Hepatocyte (in vitro differentiated cells): Measurements from ENCODE around the gene XYLT1. TPM values are rescaled to one million over a fixed set of nuclear protein-coding genes. Genes with fewer than 3 reads are reported as not detected.
"Not testable (repeated sequence)": the region's sequence is repeated elsewhere in the genome, so short reads cannot be mapped to it uniquely, and the experiment has no call there.

ENCODE experiments used
- DNase-seq: peaks from one replicate; pipeline ENCODE4 v3.0.0-alpha.2; 2016; ENCODE audit warnings: low spot score
- H2AFZ ChIP-seq: fragments of 200-600 bp; sonication (generic); 2 replicates; pipeline ENCODE4 v1.6.0; 2016; ENCODE audit warnings: antibody characterized with exemption, mild to moderate bottlenecking
- H3K27ac ChIP-seq: fragments of 200-600 bp; sonication (generic); 2 replicates; pipeline ENCODE4 v1.5.1; 2016; ENCODE audit warnings: mild to moderate bottlenecking
- H3K27me3 ChIP-seq: fragments of 200-600 bp; sonication (generic); 2 replicates; pipeline ENCODE4 v1.6.1; 2016
- H3K36me3 ChIP-seq: fragments of 200-600 bp; sonication (generic); replicated peaks from 2 replicates; pipeline ENCODE4 v1.5.1; 2016; ENCODE audit warnings: low read depth; ENCODE audit not compliant: insufficient read depth
- H3K4me1 ChIP-seq: fragments of 200-600 bp; sonication (generic); 2 replicates; pipeline ENCODE4 v1.5.1; 2016; ENCODE audit warnings: mild to moderate bottlenecking, moderate library complexity; ENCODE audit not compliant: insufficient read depth
- H3K4me2 ChIP-seq: fragments of 200-600 bp; sonication (generic); 2 replicates; pipeline ENCODE4 v1.6.0; 2016
- H3K4me3 ChIP-seq: fragments of 200-600 bp; sonication (generic); 2 replicates; pipeline ENCODE4 v1.5.1; 2016; ENCODE audit warnings: mild to moderate bottlenecking
- H3K79me2 ChIP-seq: fragments of 200-600 bp; sonication (generic); 2 replicates; pipeline ENCODE4 v1.6.0; 2017; ENCODE audit warnings: mild to moderate bottlenecking
- H3K9me2 ChIP-seq: fragments of 200-600 bp; sonication (generic); replicated peaks from 2 replicates; pipeline ENCODE4 v1.6.0; 2017; ENCODE audit warnings: mild to moderate bottlenecking; ENCODE audit not compliant: insufficient read depth
- H3K9me3 ChIP-seq: fragments of 200-600 bp; sonication (generic); 2 replicates; pipeline ENCODE4 v1.5.1; 2016; ENCODE audit warnings: low read depth, mild to moderate bottlenecking
- H4K20me1 ChIP-seq: fragments of 200-600 bp; sonication (generic); 2 replicates; pipeline ENCODE4 v1.6.0; 2016; ENCODE audit warnings: mild to moderate bottlenecking; ENCODE audit not compliant: insufficient read depth, poor library complexity, severe bottlenecking
- CTCF ChIP-seq: fragments of 200-600 bp; sonication (generic); IDR thresholded peaks from 2 replicates; pipeline ENCODE4 v1.5.1; 2016; ENCODE audit warnings: antibody characterized with exemption, mild to moderate bottlenecking; ENCODE audit not compliant: poor library complexity
- EZH2 ChIP-seq: fragments of 200-600 bp; sonication (generic); IDR thresholded peaks from 2 replicates; pipeline ENCODE4 v1.6.1; 2016; ENCODE audit warnings: antibody characterized with exemption, mild to moderate bottlenecking, borderline replicate concordance
- EZH2phosphoT487 ChIP-seq: fragments of 200-600 bp; sonication (generic); IDR thresholded peaks from one replicate; pipeline ENCODE4 v1.6.1; 2018; ENCODE audit warnings: antibody characterized with exemption, mild to moderate bottlenecking, low read depth, moderate library complexity; ENCODE audit not compliant: unreplicated experiment, severe bottlenecking
- WGBS: methylation state at CpG from one replicate; pipeline ENCODE4 v1.1.6; 2016; ENCODE audit warnings: low lambda C conversion rate; ENCODE audit errors: missing lambda C conversion rate; 5-methylcytosine and 5-hydroxymethylcytosine counted together
- polyA plus RNA-seq: library from polyadenylated mRNA; unstranded; fragments of >200 nt; fragmentation: Nextera tagmentation; extraction: Ambion mirVana; gene quantifications from 2 replicates; pipeline ENCODE4 v1.2.1, GENCODE V29; 2016
- total RNA-seq: library from RNA; depleted of rRNA; stranded (reverse); fragments of >200 nt; gene quantifications from 2 replicates; pipeline ENCODE4 v1.2.3, GENCODE V29; 2014

The XYLT1 gene
- total and polyA plus RNA-seq, 2 experiments from 2014 or later = 6.9 to 13.7 TPM

- WGBS = 90% methylated on average over 3 of the region's 3 CpGs
- Histone ChIP-seq H3K9me3 (no peaks in the 10 kb centered on the region), H3K79me2 (peaks cover 2% of the 10 kb centered on the region), H3K4me1 (peaks cover 43% of the 10 kb centered on the region), H3K27me3 (no peaks in the 10 kb centered on the region), H3K27ac (no peak overlapping the region), H3K36me3 (no peaks in the 10 kb centered on the region), H4K20me1 (no peaks in the 10 kb centered on the region), H3K9me2 (no peaks in the 10 kb centered on the region), H2AFZ (no peak overlapping the region), H3K4me3 (no peak overlapping the region), H3K4me2 (no peak overlapping the region)
- DNase-seq = no peak
- TF ChIP-seq EZH2phosphoT487 = no peak
- TF ChIP-seq CTCF = no peak
- no peak for TF ChIP-seq EZH2
Measured at GRCh38 chr16:17306745-17307144, 164.0 kb downstream of the XYLT1 start.

DNA sequence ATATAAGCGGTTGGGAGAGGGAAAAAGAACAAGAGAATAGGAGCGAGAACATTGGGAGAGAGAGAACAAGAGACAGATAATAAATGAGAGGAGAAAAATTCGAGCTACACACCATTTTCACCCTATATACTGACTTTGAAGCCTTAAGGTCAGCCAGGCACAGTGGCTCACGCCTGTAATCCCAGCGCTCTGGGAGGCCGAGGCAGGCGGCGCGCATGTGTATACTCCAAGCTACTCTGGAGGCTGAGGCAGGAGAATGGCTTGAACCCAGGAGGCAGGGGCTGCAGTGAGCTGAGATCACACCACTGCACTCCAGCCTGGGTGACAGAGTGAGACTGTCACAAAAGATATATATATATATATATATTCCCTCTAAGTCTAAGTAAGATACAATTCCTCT lies 164.5 kb downstream of the XYLT1 start:
- not testable (repeated sequence) for H3K79me2 ChIP-seq, H3K4me2 ChIP-seq, H3K9me3 ChIP-seq, H2AFZ ChIP-seq, DNase-seq, H3K9me2 ChIP-seq, H3K27me3 ChIP-seq, H4K20me1 ChIP-seq, H3K36me3 ChIP-seq, H3K4me3 ChIP-seq
- H3K4me1 ChIP-seq = peaks cover 42% of the 10 kb centered on the region
- WGBS = 83% methylated on average over 9 of the region's 9 CpGs
- peak overlapping the region; percentile 77 for H3K27ac ChIP-seq

- Histone ChIP-seq H2AFZ (no peak overlapping the region), H4K20me1 (no peaks in the 10 kb centered on the region), H3K36me3 (no peaks in the 10 kb centered on the region), H3K79me2 (peaks cover 2% of the 10 kb centered on the region), H3K27me3 (no peaks in the 10 kb centered on the region), H3K4me3 (no peak overlapping the region), H3K9me2 (no peaks in the 10 kb centered on the region), H3K27ac (peak overlapping the region; percentile 77), H3K9me3 (no peaks in the 10 kb centered on the region), H3K4me1 (peaks cover 42% of the 10 kb centered on the region), H3K4me2 (no peak overlapping the region)
- no peak for TF ChIP-seq EZH2phosphoT487
- no peak for TF ChIP-seq CTCF
- no peak for TF ChIP-seq EZH2
- no peak for DNase-seq
- 80% methylated on average over 6 of the region's 6 CpGs for WGBS
Measured at GRCh38 chr16:17305694-17306093, 165.1 kb downstream of the XYLT1 start.

GRCh38 chr16:17304491-17305119 lies 166.2 kb downstream of the XYLT1 start:
- 29% methylated on average over 6 of the region's 6 CpGs for WGBS
- TF ChIP-seq EZH2phosphoT487 (no peak), CTCF (peak; percentile 15)
- Histone ChIP-seq H3K27me3 (no peaks in the 10 kb centered on the region), H3K4me3 (no peak overlapping the region), H3K4me2 (peak overlapping the region; percentile 52), H3K9me2 (no peaks in the 10 kb centered on the region), H3K27ac (peak overlapping the region; percentile 77), H3K36me3 (no peaks in the 10 kb centered on the region), H4K20me1 (no peaks in the 10 kb centered on the region), H3K79me2 (peaks cover 2% of the 10 kb centered on the region), H2AFZ (no peak overlapping the region), H3K4me1 (peaks cover 42% of the 10 kb centered on the region), H3K9me3 (no peaks in the 10 kb centered on the region)
- DNase-seq = peak; percentile 70
